ENCODE data around the gene JMJD1C. TPM values are rescaled to one million over a fixed set of nuclear protein-coding genes. Genes with fewer than 3 reads are reported as not detected.

The JMJD1C gene
- total and polyA plus RNA-seq, 3 donors from 2014 or later = 29.7 to 111 (median 94.6) TPM

- intact Hi-C loops (cut with DNase I; ENCODE audit: low total_unique reads) = no loop called here
- no peaks in the 10 kb centered on the region for H3K36me3 ChIP-seq (ENCODE audit: low read depth, missing control alignments)
- H3K27ac ChIP-seq = no peak overlapping the region
- no peaks in the 10 kb centered on the region for H3K27me3 ChIP-seq
- DNase-seq = no peak
- H3K9me3 ChIP-seq = no peaks in the 10 kb centered on the region
- no peak overlapping the region for H3K4me3 ChIP-seq
- peaks cover 4% of the 10 kb centered on the region for H3K4me1 ChIP-seq
- WGBS, 2 donors = 0% methylated on average over 1 of the region's 1 CpG
- TF ChIP-seq POLR2A (IDR thresholded peaks at IDR 0.05) = no peak
Measured at GRCh38 chr10:63201118-63201517, 264.7 kb downstream of the JMJD1C start.

DNA sequence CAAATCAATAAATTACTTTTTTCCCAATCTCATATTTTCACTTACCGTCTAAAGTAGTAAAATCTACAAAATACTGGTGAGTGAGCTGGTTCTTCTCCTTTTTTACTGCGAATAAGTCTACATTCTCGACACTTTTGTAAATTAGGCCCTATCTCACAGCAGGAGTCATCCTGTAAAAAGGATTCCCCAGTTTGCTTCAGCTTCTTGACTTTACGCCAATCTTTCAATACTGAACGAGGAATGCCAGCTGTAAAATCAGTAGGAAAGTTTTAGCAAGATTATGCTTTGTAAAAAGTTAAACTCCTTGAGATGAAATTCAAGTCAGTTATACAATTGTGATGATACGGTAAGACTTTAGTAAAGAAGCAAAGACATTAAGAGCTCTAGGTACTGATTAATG is 265.3 kb downstream of the JMJD1C start:
- WGBS, 2 donors = 45 to 55% methylated on average over 6 of the region's 6 CpGs
- Histone ChIP-seq H3K27me3 (no peaks in the 10 kb centered on the region), H3K4me1 (peaks cover 4% of the 10 kb centered on the region), H3K27ac (no peak overlapping the region), H3K36me3 (ENCODE audit: low read depth, missing control alignments) (no peaks in the 10 kb centered on the region), H3K4me3 (no peak overlapping the region), H3K9me3 (no peaks in the 10 kb centered on the region)
- TF ChIP-seq, protein P1, sequence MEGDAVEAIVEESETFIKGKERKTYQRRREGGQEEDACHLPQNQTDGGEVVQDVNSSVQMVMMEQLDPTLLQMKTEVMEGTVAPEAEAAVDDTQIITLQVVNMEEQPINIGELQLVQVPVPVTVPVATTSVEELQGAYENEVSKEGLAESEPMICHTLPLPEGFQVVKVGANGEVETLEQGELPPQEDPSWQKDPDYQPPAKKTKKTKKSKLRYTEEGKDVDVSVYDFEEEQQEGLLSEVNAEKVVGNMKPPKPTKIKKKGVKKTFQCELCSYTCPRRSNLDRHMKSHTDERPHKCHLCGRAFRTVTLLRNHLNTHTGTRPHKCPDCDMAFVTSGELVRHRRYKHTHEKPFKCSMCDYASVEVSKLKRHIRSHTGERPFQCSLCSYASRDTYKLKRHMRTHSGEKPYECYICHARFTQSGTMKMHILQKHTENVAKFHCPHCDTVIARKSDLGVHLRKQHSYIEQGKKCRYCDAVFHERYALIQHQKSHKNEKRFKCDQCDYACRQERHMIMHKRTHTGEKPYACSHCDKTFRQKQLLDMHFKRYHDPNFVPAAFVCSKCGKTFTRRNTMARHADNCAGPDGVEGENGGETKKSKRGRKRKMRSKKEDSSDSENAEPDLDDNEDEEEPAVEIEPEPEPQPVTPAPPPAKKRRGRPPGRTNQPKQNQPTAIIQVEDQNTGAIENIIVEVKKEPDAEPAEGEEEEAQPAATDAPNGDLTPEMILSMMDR (IDR thresholded peaks at IDR 0.05) = no peak
- no peak for TF ChIP-seq POLR2A (IDR thresholded peaks at IDR 0.05)
- intact Hi-C loops (cut with DNase I; ENCODE audit: low total_unique reads) = no loop called here
- DNase-seq = no peak

GRCh38 chr10:63199716-63200115 is 266.1 kb downstream of the JMJD1C start:
- TF ChIP-seq, protein P1 (IDR thresholded peaks at IDR 0.05) = no peak

GRCh38 chr10:63197344-63198092 is 268.3 kb downstream of the JMJD1C start:
- Histone ChIP-seq H3K4me1 (peaks cover 4% of the 10 kb centered on the region), H3K36me3 (ENCODE audit: low read depth, missing control alignments) (no peaks in the 10 kb centered on the region), H3K27me3 (no peaks in the 10 kb centered on the region), H3K27ac (no peak overlapping the region), H3K9me3 (no peaks in the 10 kb centered on the region), H3K4me3 (no peak overlapping the region)
- no peak for DNase-seq
- intact Hi-C loops (cut with DNase I; ENCODE audit: low total_unique reads) = no loop called here
- 40 to 51% methylated on average over 2 of the region's 2 CpGs for WGBS, 2 donors
- TF ChIP-seq, protein P1 (IDR thresholded peaks at IDR 0.05) = no peak

More at GRCh38 chr10:63199716-63200115, 266.1 kb downstream of the JMJD1C start:
- Histone ChIP-seq H3K27ac (peak overlapping the region; percentile 8 to 10), H3K27me3 (no peaks in the 10 kb centered on the region), H3K4me3 (no peak overlapping the region), H3K9me3 (no peaks in the 10 kb centered on the region), H3K36me3 (ENCODE audit: low read depth, missing control alignments) (no peaks in the 10 kb centered on the region), H3K4me1 (peaks cover 4% of the 10 kb centered on the region)
- 62 to 77% methylated on average over 2 of the region's 2 CpGs for WGBS, 2 donors
- DNase-seq = no peak
- intact Hi-C loops (cut with DNase I; ENCODE audit: low total_unique reads) = no loop called here

GRCh38 chr10:63192826-63193225 is 273.0 kb downstream of the JMJD1C start:
- no peaks in the 10 kb centered on the region for H3K27me3 ChIP-seq
- peak overlapping the region in 1 of 2 donors; percentile 8 for H3K27ac ChIP-seq
- WGBS, 2 donors = 21 to 54% methylated on average over 1 of the region's 1 CpG
- intact Hi-C loops (cut with DNase I; ENCODE audit: low total_unique reads) = no loop called here
- no peaks in the 10 kb centered on the region for H3K4me1 ChIP-seq
- peak; percentile 60 for DNase-seq
- H3K36me3 ChIP-seq (ENCODE audit: low read depth, missing control alignments) = no peaks in the 10 kb centered on the region
- no peaks in the 10 kb centered on the region for H3K9me3 ChIP-seq
- TF ChIP-seq POLR2A (IDR thresholded peaks at IDR 0.05) = no peak
- TF ChIP-seq, protein P1 (IDR thresholded peaks at IDR 0.05) = no peak
- no peak overlapping the region for H3K4me3 ChIP-seq
